Measurements from ENCODE around the gene PLEKHA4. TPM values are rescaled to one million over a fixed set of nuclear protein-coding genes. Genes with fewer than 3 reads are reported as not detected.
"Not testable (repeated sequence)": the region's sequence is repeated elsewhere in the genome, so short reads cannot be mapped to it uniquely, and the experiment has no call there.

The PLEKHA4 gene, protein sequence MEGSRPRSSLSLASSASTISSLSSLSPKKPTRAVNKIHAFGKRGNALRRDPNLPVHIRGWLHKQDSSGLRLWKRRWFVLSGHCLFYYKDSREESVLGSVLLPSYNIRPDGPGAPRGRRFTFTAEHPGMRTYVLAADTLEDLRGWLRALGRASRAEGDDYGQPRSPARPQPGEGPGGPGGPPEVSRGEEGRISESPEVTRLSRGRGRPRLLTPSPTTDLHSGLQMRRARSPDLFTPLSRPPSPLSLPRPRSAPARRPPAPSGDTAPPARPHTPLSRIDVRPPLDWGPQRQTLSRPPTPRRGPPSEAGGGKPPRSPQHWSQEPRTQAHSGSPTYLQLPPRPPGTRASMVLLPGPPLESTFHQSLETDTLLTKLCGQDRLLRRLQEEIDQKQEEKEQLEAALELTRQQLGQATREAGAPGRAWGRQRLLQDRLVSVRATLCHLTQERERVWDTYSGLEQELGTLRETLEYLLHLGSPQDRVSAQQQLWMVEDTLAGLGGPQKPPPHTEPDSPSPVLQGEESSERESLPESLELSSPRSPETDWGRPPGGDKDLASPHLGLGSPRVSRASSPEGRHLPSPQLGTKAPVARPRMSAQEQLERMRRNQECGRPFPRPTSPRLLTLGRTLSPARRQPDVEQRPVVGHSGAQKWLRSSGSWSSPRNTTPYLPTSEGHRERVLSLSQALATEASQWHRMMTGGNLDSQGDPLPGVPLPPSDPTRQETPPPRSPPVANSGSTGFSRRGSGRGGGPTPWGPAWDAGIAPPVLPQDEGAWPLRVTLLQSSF
- total RNA-seq: 17.7 TPM
- long read RNA-seq, transcript PLEKHA4-201 (20 exons, 3,088 nt): major isoform, 8 of 35 reads
- long read RNA-seq, partial matches to known transcripts: 13 of 35 reads
- long read RNA-seq, other reads (novel, unspliced or antisense): 14 of 35 reads

DNA sequence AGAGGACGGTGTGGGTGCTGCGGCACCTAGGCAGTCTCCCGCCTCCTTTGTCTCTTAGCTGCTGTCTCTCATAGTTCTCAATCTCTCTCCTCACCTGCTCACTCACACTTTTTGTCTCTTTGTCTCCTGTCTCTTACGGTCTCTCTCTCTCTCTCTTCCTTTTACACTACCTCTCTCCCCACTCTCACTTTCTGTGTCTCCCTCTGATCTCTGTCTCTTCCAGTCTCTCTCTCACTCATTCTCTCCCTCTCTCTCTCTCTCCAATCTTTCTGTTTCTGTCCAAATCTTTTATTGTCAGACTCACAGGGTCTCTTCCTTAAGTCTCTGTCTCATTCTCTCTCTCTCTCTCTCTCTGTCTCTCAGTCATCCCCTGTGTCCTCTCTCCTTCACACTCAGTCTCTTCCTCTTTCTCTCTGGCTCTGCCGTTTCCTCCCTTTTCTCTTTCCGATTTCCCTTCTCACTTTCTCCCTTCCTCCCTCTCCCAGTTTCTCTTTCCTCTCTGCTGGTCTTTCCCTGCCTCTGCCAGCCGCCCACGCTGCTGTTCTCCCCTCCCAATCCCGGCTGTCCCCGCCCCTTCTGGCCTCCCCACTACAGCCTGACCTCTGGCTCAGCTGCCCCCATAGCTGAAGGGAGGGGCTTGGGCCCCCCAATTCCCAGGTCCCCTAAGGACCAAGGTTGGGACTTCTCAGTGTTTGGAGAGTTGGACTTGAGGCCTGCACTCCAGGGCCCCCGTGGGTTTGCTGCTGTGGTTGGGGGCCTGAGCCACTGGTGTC is at the start of gene PLEKHA4:
Gene PLEKHA4 (minus strand): TSS at position 504 of the 773 bp plus-strand sequence. CDS start 997 bp downstream, outside the sequence.
- DNase-seq: peak; percentile 88
- peak; percentile 30 for ATAC-seq (ENCODE audit: poor library complexity)
- intact Hi-C loops (cut with DNase I): no loop called here

GRCh38 chr19:48918071-48918470 is 49.7 kb upstream of the PLEKHA4 start:
- no peak for DNase-seq
- intact Hi-C loops (cut with DNase I): no loop called here
- ATAC-seq (ENCODE audit: poor library complexity): no peak

DNA sequence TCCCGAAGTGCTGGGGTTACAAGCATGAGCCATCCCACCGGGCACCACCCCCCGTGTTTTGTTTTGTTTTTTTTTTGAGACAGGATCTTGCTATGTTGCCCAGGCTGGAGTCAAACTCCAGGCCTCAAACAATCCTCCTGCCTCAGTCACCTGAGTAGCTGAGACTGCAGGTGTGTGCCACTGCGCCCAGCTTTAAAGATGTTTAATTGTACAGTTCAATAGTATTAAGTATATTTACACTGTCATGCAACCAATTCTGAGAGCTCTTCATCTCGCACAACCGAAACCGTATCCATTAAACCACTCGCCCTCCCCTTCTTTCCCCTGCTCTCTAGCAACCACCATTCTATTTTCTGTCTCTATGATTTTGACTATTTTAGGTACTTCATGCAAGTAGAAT is 47.3 kb upstream of the PLEKHA4 start:
- intact Hi-C loops (cut with DNase I): no loop called here
- ATAC-seq (ENCODE audit: poor library complexity) (no peak), DNase-seq (no peak)

GRCh38 chr19:48914181-48914580 is 45.8 kb upstream of the PLEKHA4 start:
- ATAC-seq (ENCODE audit: poor library complexity) (no peak), DNase-seq (no peak)

GRCh38 chr19:48913114-48913889 is 44.9 kb upstream of the PLEKHA4 start:
- intact Hi-C loops (cut with DNase I): no loop called here
- ATAC-seq (ENCODE audit: poor library complexity): no peak
- no peak for DNase-seq

More at GRCh38 chr19:48914181-48914580, 45.8 kb upstream of the PLEKHA4 start:
- intact Hi-C loops (cut with DNase I): no loop called here

GRCh38 chr19:48910803-48911202 is 42.4 kb upstream of the PLEKHA4 start:
- intact Hi-C loops (cut with DNase I): no loop called here
- ATAC-seq (ENCODE audit: poor library complexity) (no peak), DNase-seq (no peak)

- intact Hi-C loops (cut with DNase I); ATAC-seq (ENCODE audit: poor library complexity); DNase-seq: not testable (repeated sequence)
Observed at GRCh38 chr19:48909424-48910077, 41.1 kb upstream of the PLEKHA4 start.

DNA sequence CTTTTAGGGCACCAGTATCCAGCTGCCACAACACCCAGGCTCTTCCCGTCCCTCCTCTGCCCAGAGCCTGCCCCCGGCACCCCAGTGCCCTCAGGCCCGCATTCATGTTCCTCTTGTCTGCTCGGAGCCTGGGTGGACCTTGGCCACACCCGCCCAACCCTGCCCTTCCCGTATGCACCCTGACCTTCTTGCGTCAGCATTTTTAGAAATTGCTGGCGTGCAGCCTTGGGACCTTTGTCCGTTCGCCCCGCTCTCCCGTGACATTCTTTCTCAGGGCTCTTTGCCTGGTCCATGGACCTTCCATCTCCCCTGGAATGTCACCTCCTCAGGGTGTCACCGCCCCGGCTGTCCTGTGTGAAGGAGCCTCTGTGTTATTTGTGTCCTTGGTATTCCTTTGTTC is 39.3 kb upstream of the PLEKHA4 start:
- intact Hi-C loops (cut with DNase I): no loop called here
- ATAC-seq (ENCODE audit: poor library complexity) (no peak), DNase-seq (peak; percentile 59)

- no peak for DNase-seq
- intact Hi-C loops (cut with DNase I): no loop called here
- ATAC-seq (ENCODE audit: poor library complexity): no peak
Observed at GRCh38 chr19:48906324-48906723, 37.9 kb upstream of the PLEKHA4 start.

GRCh38 chr19:48905664-48906063 is 37.2 kb upstream of the PLEKHA4 start:
- ATAC-seq (ENCODE audit: poor library complexity) (no peak), DNase-seq (no peak)
- intact Hi-C loops (cut with DNase I): no loop called here

GRCh38 chr19:48903788-48904187 is 35.4 kb upstream of the PLEKHA4 start:
- ATAC-seq (ENCODE audit: poor library complexity); intact Hi-C loops (cut with DNase I); DNase-seq: not testable (repeated sequence)

GRCh38 chr19:48902291-48902690 is 33.9 kb upstream of the PLEKHA4 start:
- intact Hi-C loops (cut with DNase I); ATAC-seq (ENCODE audit: poor library complexity); DNase-seq: not testable (repeated sequence)

- intact Hi-C loops (cut with DNase I): no loop called here
- peak; percentile 19 for ATAC-seq (ENCODE audit: poor library complexity)
Observed at GRCh38 chr19:48900477-48901406, 32.3 kb upstream of the PLEKHA4 start.

DNA sequence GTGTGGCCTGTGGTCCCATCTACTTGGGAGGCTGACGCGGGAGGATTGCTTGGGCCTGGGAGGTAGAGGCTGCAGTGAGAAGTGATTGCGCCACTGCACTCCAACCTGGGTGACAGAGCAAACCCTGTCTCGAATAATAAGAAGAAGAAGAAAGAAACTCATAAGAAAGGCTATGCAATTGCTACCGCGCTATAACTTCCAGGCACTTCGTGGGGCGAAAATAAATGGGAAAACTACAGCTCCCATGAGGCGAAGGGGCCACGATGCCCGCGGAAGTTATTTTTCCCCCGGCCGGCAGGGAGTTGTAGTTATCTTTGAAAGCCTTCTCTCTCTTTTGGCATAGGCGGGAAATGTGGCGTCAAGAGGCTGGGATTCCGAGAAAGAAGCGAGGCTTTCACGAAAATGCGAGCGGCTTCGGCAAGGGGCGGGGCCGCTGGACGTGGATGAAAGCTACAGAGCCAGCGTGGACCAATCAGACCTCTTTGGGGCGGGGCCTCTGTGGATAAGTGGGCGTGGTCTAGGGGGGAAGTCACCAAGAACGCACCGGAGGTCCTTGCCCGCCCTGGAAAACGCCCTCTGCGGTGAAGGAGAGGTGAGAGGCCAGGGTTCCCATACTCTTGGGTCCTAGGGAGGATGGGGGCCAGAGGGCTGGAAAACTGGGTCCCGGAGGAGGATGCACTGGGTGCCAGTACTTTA is 31.5 kb upstream of the PLEKHA4 start, which contains the start of gene NUCB1:
Gene NUCB1 (plus strand): TSS at position 532 of the 696 bp plus-strand sequence. CDS start 485 bp downstream, outside the sequence.
- intact Hi-C loops (cut with DNase I): no loop called here
- peak; percentile 99 for DNase-seq
- ATAC-seq (ENCODE audit: poor library complexity): peak; percentile 98

More at GRCh38 chr19:48900477-48901406, 32.3 kb upstream of the PLEKHA4 start:
- DNase-seq: peak; percentile 58

DNA sequence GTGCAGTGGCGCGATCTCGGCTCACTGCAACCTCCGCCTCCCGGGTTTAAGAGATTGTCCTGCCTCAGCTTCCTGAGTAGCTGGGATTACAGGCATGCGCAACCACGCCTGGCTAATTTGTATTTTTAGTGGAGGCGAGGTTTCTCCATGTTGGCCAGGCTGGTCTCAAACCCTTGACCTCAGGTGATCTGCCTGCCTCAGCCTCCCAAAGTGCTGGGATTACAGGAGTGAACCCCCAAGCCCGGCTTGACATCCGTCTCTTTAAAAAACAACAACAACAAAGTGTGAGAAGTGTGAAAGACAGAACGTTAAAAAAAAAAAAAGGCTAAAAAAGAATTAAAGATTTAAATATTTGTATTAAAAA is 31.0 kb upstream of the PLEKHA4 start:
- DNase-seq; ATAC-seq (ENCODE audit: poor library complexity); intact Hi-C loops (cut with DNase I): not testable (repeated sequence)

- intact Hi-C loops (cut with DNase I): loop anchor here (1.0 kb wide), 1 partner anchor 22 kb away; no protein-coding TSS in a partner anchor
- DNase-seq (no peak), ATAC-seq (ENCODE audit: poor library complexity) (no peak)
Observed at GRCh38 chr19:48897181-48897580, 28.8 kb upstream of the PLEKHA4 start.
